B cell (primary cell): ENCODE results near the gene TRIM38. TPM values are rescaled to one million over a fixed set of nuclear protein-coding genes. Genes with fewer than 3 reads are reported as not detected.

Experiments
- ATAC-seq: fragments of 200-7000 bp; cut with Tn5 transposase; one replicate; pipeline ENCODE4 v1.10.0; 2021; ENCODE audit warnings: low read depth, mild to moderate bottlenecking, moderate number of reproducible peaks, moderate library complexity
- CTCF ChIA-PET: fragments of 350-600 bp; sonication (Branson Sonifier 250); formaldehyde crosslinking; loops from one replicate; lab custom pipeline; 2021; ENCODE audit warnings: antibody characterized with exemption, inconsistent platforms; lab: Charles Lee
- POLR2A ChIA-PET: fragments of 350-600 bp; sonication (Branson Sonifier 250); formaldehyde crosslinking; loops from one replicate; lab custom pipeline; 2021; ENCODE audit warnings: antibody characterized with exemption; lab: Charles Lee
- DNase-seq: peaks from one replicate; pipeline ENCODE4 v3.0.0; 2013
- H2AFZ ChIP-seq: 2 replicates; pipeline ENCODE4 v1.6.1; 2012; ENCODE audit warnings: mild to moderate bottlenecking, low read depth, low read length; ENCODE audit not compliant: insufficient read depth, poor library complexity, severe bottlenecking
- H3K27ac ChIP-seq, 2 donors: 1 replicate in 1 of 2; 2 replicates in 1 of 2; pipeline ENCODE4 v1.5.1; 2012 to 2013; ENCODE audit warnings: low read length in 2 of 2, mild to moderate bottlenecking in 2 of 2, moderate library complexity in 1 of 2
- H3K27me3 ChIP-seq, 4 experiments: fragments of 200-600 bp in 1 of 4; sonication (generic) in 1 of 4; replicated peaks in 1 of 4; 1 replicate in 2 of 4; 2 replicates in 2 of 4; pipeline versions ENCODE4 v1.6.1 to v1.7.0; 2013 to 2016; ENCODE audit warnings: low read length in 3 of 4, mild to moderate bottlenecking in 2 of 4, mixed read lengths in 1 of 4, moderate library complexity in 1 of 4; ENCODE audit not compliant: insufficient read depth in 4 of 4, control insufficient read depth in 3 of 4; ENCODE audit errors: control extremely low read depth in 1 of 4
- H3K36me3 ChIP-seq, 2 experiments: replicated peaks in 1 of 2; 1 replicate in 1 of 2; 2 replicates in 1 of 2; pipeline versions ENCODE4 v1.6.1 to v1.7.1; 2013; ENCODE audit warnings: low read length in 1 of 2; ENCODE audit not compliant: insufficient read depth in 2 of 2, control insufficient read depth in 1 of 2; ENCODE audit errors: control extremely low read depth in 1 of 2, extremely low read depth in 1 of 2
- H3K4me1 ChIP-seq, 2 donors: fragments of 200-600 bp in 1 of 2; sonication (generic) in 1 of 2; 1 replicate in 1 of 2; 2 replicates in 1 of 2; pipeline versions ENCODE4 v1.5.1 to v1.6.1; 2013 to 2017; ENCODE audit warnings: low read length in 2 of 2; ENCODE audit not compliant: control insufficient read depth in 2 of 2, insufficient read depth in 2 of 2
- H3K4me2 ChIP-seq: replicated peaks from 2 replicates; pipeline ENCODE3; 2012; ENCODE audit warnings: mild to moderate bottlenecking, low read depth, low read length; ENCODE audit not compliant: poor library complexity, severe bottlenecking
- H3K4me3 ChIP-seq, 5 experiments: fragments of 200-600 bp in 1 of 5; sonication (generic) in 1 of 5; 1 replicate in 3 of 5; 2 replicates in 2 of 5; pipeline versions ENCODE4 v1.5.1 to v1.7.0; 2011 to 2016; ENCODE audit warnings: low read length in 4 of 5, mild to moderate bottlenecking in 4 of 5, low read depth in 2 of 5, control low read depth in 1 of 5, moderate library complexity in 1 of 5; ENCODE audit not compliant: insufficient read depth in 1 of 5; ENCODE audit errors: control extremely low read depth in 1 of 5, extremely low read depth in 1 of 5
- H3K79me2 ChIP-seq: fragments of 200-600 bp; sonication (generic); one replicate; pipeline ENCODE4 v1.6.0; 2016; ENCODE audit warnings: low read length; ENCODE audit not compliant: control insufficient read depth, insufficient read depth
- H3K9ac ChIP-seq: fragments of 200-600 bp; sonication (generic); 2 replicates; pipeline ENCODE4 v1.6.1; 2017; ENCODE audit warnings: mild to moderate bottlenecking, low read length, moderate library complexity
- H3K9me3 ChIP-seq, 3 donors: one replicate each; pipeline versions ENCODE4 v1.6.1 to v1.7.1; 2013; ENCODE audit warnings: low read length in 2 of 3; ENCODE audit not compliant: control insufficient read depth in 2 of 3, insufficient read depth in 1 of 3; ENCODE audit errors: control extremely low read depth in 1 of 3
- H4K20me1 ChIP-seq: 2 replicates; pipeline ENCODE4 v1.6.0; 2012; ENCODE audit warnings: mild to moderate bottlenecking, low read length; ENCODE audit not compliant: insufficient read depth, control insufficient read depth, poor library complexity, severe bottlenecking
- H3K27ac Mint-ChIP-seq: one replicate; pipeline ENCODE4 v1.8.0; 2021; ENCODE audit warnings: mixed read lengths
- H3K27me3 Mint-ChIP-seq: one replicate; pipeline ENCODE4 v1.8.0; 2021; ENCODE audit warnings: mixed read lengths
- H3K4me1 Mint-ChIP-seq: one replicate; pipeline ENCODE4 v1.8.0; 2021; ENCODE audit warnings: mixed read lengths
- H3K4me3 Mint-ChIP-seq: one replicate; pipeline ENCODE4 v1.8.0; 2021; ENCODE audit warnings: mixed read lengths
- H3K9me3 Mint-ChIP-seq: one replicate; pipeline ENCODE4 v1.8.0; 2022; ENCODE audit warnings: mixed read lengths; ENCODE audit not compliant: insufficient read depth
- EZH2 ChIP-seq: IDR thresholded peaks from 2 replicates; pipeline ENCODE4 v1.6.1; 2012; ENCODE audit warnings: borderline replicate concordance, low read depth, mild to moderate bottlenecking, moderate library complexity, low read length; ENCODE audit not compliant: insufficient read depth, poor library complexity, severe bottlenecking
- WGBS: methylation state at CpG from one replicate; pipeline ENCODE4 v1.1.5; 2013; ENCODE audit warnings: missing lambda C conversion rate; ENCODE audit not compliant: insufficient coverage; 5-methylcytosine and 5-hydroxymethylcytosine counted together
- intact Hi-C: fragments of 100-400 bp; cut with micrococcal nuclease; formaldehyde crosslinking; loops from one replicate; pipeline ENCODE4 v1.10.0; 2022
- polyA plus RNA-seq: library from polyadenylated mRNA; depleted of rRNA; stranded (reverse); fragments of >200 nt; gene quantifications from 2 replicates; pipeline ENCODE4 v1.2.3, GENCODE V29; 2012
- total RNA-seq, 2 donors: library from RNA; stranded (reverse); fragments of 120-200 nt in 1 of 2; gene quantifications; 1 replicate in 1 of 2; 2 replicates in 1 of 2; pipeline versions ENCODE4 v1.2.3 to v1.2.4, GENCODE V29; 2013 to 2022
- TF ChIP-seq, protein P1 (sequence below): fragments of 200-600 bp; IDR thresholded peaks from one replicate; pipeline ENCODE4 v1.8.0; 2022; ENCODE audit warnings: antibody characterized with exemption, mild to moderate bottlenecking

The TRIM38 gene
- total and polyA plus RNA-seq, 2 donors (not counting 1 experiment from before 2014, with no cell fraction given) = 29.3 to 57.2 TPM

GRCh38 chr6:26016245-26016962 is 53.8 kb downstream of the TRIM38 start:
- no peak for DNase-seq
- Mint-ChIP-seq H3K9me3 (no peaks in the 10 kb centered on the region), H3K4me3 (no peak overlapping the region), H3K27ac (no peak overlapping the region), H3K27me3 (no peaks in the 10 kb centered on the region), H3K4me1 (peaks cover 12% of the 10 kb centered on the region)
- H3K4me1 ChIP-seq = peaks cover 0 to 11% of the 10 kb centered on the region in 2 donors
- H3K4me3 ChIP-seq = no peak overlapping the region
- no peaks in the 10 kb centered on the region for H3K36me3 ChIP-seq
- H4K20me1 ChIP-seq = no peaks in the 10 kb centered on the region
- 97% methylated on average over 21 of the region's 29 CpGs for WGBS
- H3K9me3 ChIP-seq = peaks cover 3 to 29% (median 11%) of the 10 kb centered on the region in 3 donors
- H3K4me2 ChIP-seq = no peak overlapping the region
- no peak overlapping the region for H3K27ac ChIP-seq
- no peaks in the 10 kb centered on the region for H3K79me2 ChIP-seq
- no peak for TF ChIP-seq EZH2
- TF ChIP-seq, protein P1, sequence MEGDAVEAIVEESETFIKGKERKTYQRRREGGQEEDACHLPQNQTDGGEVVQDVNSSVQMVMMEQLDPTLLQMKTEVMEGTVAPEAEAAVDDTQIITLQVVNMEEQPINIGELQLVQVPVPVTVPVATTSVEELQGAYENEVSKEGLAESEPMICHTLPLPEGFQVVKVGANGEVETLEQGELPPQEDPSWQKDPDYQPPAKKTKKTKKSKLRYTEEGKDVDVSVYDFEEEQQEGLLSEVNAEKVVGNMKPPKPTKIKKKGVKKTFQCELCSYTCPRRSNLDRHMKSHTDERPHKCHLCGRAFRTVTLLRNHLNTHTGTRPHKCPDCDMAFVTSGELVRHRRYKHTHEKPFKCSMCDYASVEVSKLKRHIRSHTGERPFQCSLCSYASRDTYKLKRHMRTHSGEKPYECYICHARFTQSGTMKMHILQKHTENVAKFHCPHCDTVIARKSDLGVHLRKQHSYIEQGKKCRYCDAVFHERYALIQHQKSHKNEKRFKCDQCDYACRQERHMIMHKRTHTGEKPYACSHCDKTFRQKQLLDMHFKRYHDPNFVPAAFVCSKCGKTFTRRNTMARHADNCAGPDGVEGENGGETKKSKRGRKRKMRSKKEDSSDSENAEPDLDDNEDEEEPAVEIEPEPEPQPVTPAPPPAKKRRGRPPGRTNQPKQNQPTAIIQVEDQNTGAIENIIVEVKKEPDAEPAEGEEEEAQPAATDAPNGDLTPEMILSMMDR = no peak
- no peak for ATAC-seq
- H3K9ac ChIP-seq = no peak overlapping the region
- H3K27me3 ChIP-seq = no peaks in the 10 kb centered on the region
- ChIA-PET CTCF (interaction anchor here (0.7 to 4.1 kb wide), 8 partner anchors 10 to 796 kb away, joined by 3 to 36 read pairs (median 4); no protein-coding TSS in a partner anchor), POLR2A (interaction anchor here (1.2 to 1.4 kb wide), 3 partner anchors 16 to 140 kb away, joined by 3 to 5 read pairs (median 4); a partner anchor contains a TSS)
- H2AFZ ChIP-seq = no peak overlapping the region
- intact Hi-C loops = no loop called here
